Measurements from ENCODE around the gene PDZRN4.
"Not testable (repeated sequence)": the region's sequence is repeated elsewhere in the genome, so short reads cannot be mapped to it uniquely, and the experiment has no call there.

Gene PDZRN4

DNA sequence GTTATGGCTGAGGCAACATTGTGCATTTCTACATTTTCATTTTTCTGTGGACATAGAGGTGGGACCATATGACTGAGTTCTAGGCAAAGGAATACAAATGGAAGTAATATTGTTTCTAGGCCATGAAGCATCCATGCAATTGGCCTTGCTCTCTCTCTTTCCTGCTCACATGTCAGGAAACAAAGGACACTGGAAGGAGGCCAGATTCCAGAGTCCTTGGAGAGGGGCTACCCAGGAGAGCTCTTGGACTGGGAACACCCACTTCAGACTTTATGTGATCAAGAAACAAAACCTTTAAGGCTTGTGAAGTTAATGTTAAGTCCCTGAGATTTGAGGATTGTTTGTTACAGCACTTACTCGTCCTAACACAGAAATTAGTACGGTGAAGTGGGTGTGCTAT, 32.8 kb downstream of the PDZRN4 start:
- no peak for DNase-seq

DNA sequence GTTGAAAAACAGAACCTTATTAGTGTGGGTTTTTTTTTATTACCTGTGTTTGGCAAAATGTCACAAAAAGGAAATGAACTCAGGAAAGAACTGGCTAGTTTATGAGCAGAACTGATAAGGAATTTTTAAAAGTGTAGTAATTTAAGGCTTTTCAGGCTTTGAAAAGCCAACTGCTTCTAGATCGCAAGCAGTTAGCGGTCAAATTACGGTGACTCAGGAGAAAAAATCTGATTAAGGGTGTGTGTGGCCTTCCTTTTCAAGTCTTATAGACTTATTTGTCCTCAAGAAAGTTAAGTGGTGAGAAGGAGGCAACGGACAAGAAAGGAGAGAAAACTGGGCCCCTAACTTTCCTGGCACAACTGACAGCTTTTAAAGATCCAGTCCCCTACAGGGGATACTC, 33.4 kb downstream of the PDZRN4 start:
- no peak for DNase-seq

DNA sequence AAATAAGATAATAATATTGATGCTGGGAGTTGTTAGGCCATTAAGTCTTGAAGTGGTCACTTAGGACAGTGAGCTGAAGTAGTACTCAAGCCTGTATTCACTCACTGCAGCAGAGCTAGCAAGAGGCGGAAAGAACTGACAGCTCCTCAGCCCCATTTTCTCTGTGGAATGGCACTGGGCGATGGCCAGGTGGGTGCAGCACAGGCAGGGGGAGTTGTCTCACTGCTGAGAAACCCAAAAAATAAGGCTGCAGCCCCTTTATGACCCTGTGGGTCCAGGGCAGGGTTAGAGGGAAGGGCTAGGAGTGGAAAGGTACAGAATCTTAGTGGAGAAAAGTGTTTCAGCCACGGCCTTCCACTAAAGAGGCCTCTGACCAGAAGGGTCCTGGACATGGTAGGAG, 35.5 kb downstream of the PDZRN4 start:
- no peak for DNase-seq

- no peak for DNase-seq
Measured at GRCh38 chr12:41224066-41224465, 35.9 kb downstream of the PDZRN4 start.

- DNase-seq: no peak
Measured at GRCh38 chr12:41225179-41225578, 37.1 kb downstream of the PDZRN4 start.

DNA sequence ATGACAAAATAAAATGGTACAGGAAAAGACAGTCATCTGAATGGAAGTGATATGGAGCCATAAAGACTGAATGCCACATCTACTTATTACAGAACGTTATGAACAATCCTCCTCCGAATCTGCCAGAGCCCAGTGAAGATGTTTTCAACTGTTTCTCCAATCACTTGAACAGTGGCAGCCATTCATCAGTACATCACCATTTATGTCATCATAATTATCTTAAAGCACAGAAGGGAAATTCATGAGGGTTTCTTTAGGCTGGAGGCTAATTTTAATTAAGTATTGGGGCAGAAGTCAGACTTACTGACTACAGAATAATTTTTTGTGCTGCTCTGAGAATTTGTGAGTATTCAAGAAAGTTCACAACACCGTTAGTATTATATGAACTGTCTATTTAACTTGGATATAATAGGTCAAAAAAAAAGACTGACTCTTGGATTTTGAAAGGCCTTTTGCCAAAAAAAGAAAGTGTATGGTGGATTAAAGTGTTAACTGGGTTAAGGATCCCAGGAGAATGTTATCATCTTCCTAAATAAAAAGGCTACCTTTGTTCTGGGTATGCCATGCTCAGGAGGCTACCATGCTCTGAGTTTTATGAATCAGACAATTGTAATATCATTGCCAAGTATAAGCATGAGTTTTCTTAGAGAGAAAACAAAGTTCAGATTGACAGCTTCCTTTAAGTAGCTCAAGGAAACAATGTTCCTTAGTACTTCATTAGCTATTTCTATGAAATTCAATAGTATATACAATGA, 40.1 kb downstream of the PDZRN4 start:
- DNase-seq: no peak

GRCh38 chr12:41230756-41231155, 42.6 kb downstream of the PDZRN4 start:
- DNase-seq: no peak

- no peak for DNase-seq
Measured at GRCh38 chr12:41234692-41235091, 46.6 kb downstream of the PDZRN4 start.

DNA sequence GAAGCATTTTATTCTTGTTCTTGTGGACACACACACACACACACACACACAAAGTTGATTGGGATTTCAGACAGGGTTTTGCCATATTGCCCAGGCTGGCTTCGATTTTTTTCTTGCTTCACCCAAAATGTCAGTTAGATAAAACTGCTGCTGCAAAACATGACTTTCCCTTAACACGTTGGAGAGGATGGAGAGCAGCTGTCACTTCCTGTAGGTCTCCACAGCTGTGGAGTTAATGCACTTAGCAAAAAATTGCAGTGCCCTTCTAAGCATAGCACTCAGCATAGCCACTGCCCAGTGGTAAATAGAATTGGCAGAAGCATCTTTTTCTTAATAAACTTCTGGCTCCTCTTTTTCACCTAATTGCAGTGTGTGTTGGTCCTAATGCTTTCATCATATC, 54.5 kb downstream of the PDZRN4 start:
- no peak for DNase-seq

DNA sequence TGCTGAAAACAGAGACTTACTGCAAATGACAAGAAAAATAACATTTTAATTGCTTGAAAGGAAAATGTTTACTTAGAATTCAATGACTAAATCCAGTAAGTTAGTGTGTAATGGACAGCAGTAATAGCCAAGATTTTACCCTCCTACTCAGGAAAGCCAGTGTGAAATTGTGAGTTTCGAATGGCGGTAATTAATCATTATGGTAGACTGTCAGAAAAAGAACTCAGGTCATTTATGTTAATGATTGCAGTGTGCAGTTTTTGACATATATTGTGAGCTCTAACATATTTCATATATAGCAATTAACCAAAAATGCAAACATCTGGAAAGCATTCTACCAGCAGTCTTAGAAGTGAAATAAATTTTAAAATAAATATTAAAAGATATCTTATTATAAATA, 60.3 kb downstream of the PDZRN4 start:
- no peak for DNase-seq

GRCh38 chr12:41250748-41251147, 62.6 kb downstream of the PDZRN4 start:
- no peak for DNase-seq

- no peak for DNase-seq
Measured at GRCh38 chr12:41254004-41254914, 66.1 kb downstream of the PDZRN4 start.

DNA sequence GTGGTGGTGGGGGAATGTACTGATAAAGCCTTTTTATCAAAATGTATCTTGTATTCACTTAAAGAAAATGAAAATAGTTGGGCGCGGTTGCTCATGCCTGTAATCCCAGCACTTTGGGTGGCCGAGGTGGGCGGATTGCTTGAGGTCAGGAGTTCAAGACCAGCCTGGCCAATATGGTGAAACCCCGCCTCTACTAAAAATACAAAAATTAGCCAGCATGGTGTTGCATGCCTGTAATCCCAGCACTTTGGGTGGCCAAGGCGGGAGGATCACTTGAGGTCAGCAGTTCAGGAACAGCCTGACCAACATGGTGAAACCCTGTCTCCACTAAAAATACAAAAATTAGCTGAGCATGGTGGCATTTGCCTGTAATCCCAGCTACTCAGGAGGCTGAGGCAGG, 75.1 kb downstream of the PDZRN4 start:
- DNase-seq: not testable (repeated sequence)

DNA sequence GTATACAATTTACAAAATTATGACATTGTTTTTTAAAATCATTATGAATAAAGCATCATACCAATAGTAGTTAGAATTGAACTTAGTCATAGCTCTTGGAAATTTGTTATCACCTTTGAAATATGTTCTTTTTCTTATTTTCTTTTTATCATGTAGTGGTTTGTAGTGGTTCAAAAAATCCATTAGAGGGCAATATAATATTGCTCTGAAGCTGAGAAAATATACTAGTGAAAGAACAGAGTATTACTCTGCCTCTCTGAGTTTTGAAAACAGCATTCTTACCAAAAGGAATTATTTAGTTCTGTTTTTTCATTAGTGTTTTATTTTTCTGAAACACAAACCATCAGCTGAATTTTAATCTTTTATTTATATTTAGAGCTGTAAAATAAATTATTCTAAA, 76.2 kb downstream of the PDZRN4 start:
- DNase-seq: no peak

GRCh38 chr12:41269056-41269455, 80.9 kb downstream of the PDZRN4 start:
- no peak for DNase-seq

GRCh38 chr12:41271489-41271888, 83.4 kb downstream of the PDZRN4 start:
- no peak for DNase-seq

DNA sequence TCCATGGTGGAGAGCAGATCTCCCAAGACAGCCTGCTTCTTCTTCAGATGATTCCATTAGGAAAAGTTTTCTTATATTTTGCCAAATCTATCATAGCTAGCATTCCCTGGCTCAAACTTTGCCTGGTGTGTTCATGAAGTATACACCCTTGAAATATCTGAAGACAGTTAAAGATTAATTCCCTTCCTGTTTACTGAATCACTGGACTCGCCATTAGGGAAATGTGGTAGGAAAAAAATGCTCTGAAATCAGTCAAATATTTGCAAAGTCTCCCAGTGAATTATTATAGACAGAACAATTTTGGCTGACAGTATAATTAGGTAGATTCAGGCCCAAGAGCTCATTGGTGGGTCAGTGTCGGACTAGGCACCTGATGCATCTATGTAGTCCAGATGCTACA, 86.5 kb downstream of the PDZRN4 start:
- DNase-seq: no peak

DNA sequence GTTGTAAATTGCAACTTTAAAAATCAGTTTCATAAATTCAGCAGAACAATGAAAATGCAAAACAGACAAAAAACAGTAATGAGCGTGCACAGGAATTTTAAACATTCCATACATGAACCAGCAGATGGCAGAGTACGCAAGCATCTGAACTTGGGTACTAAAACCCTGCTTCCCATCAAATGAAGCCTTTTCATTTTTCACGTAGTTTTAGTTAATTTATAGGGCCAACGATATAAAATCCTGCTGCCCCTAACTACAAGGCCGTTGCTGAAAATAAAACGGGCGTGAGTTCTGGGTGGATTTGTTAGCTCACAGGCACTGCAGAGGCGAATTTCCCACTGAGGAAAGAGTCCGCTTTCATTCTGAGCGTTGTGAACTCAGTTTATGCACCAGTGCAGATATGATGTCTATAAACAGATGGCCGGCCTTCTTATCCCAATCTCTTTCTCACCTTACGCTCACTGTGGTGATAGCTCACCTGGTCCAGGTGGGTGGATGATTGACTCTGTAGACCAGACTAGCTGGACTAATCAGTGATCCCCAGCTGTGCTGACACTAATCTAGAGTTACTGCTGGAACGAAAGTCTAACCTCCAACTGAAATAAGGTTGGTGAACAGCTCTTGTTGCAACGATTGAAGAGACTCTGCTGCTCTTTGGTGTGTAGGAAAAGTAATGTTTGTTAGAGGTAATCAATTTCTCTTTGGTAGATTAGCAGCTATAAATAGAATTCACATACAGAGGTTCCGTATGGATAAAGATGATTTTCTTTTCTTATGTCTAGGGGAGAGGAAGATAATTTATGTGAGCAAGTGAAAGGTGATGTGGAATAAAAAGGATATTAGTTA, 89.2 kb downstream of the PDZRN4 start:
- peak; percentile 45 for DNase-seq

DNA sequence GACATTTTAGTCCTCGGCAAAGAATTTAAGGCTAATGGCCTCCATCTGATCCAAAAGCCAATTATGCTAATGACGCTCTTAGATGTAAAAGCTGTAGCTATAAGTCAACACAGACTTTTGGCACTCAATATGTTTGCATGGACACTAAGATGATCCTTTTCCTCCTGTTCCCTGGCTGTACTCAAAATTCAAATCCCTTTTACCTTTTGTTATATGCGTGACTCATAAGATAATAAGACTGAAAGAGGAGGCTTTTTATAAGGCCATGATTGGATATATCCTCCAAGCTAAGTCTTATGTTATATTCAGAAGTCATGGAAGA, 89.8 kb downstream of the PDZRN4 start:
- DNase-seq: peak; percentile 26

GRCh38 chr12:41280341-41281095, 92.4 kb downstream of the PDZRN4 start:
- DNase-seq: not testable (repeated sequence)

GRCh38 chr12:41285470-41285869, 97.3 kb downstream of the PDZRN4 start:
- not testable (repeated sequence) for DNase-seq

DNA sequence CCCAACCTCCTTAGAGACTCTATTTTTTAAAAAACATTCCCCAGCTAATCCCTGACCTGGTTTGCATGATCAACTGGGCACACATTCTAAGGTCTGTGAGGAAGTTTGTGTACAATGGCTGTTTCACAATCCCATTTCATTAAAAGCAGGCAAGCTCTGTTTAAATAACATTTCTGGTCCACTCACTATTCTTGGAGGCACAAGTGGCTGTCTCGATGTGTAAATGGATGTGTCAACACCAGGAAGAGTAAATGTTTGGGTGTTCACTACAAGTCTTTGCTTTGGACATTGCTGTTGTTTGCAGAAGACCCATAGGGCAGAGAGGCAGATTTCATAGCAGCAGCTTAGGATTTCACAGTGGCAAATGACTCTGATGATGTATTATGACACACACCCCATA, 98.3 kb downstream of the PDZRN4 start:
- no peak for DNase-seq

Measured in NCI-H1436 (cell line).